T-helper 1 cell (primary cell): ENCODE results near the gene MGAT4D.
"Not testable (repeated sequence)": the region's sequence is repeated elsewhere in the genome, so short reads cannot be mapped to it uniquely, and the experiment has no call there.

ENCODE experiments used
- DNase-seq, 5 donors: peaks; one replicate each; pipeline ENCODE4 v3.0.0-alpha.2; 2012 to 2020
- total RNA-seq, 4 donors: gene quantifications; one replicate each; lab custom pipeline; 2026; lab: John Stamatoyannopoulos, UW

Gene MGAT4D
- total RNA-seq = 0 reads per million in 4 donors

DNA sequence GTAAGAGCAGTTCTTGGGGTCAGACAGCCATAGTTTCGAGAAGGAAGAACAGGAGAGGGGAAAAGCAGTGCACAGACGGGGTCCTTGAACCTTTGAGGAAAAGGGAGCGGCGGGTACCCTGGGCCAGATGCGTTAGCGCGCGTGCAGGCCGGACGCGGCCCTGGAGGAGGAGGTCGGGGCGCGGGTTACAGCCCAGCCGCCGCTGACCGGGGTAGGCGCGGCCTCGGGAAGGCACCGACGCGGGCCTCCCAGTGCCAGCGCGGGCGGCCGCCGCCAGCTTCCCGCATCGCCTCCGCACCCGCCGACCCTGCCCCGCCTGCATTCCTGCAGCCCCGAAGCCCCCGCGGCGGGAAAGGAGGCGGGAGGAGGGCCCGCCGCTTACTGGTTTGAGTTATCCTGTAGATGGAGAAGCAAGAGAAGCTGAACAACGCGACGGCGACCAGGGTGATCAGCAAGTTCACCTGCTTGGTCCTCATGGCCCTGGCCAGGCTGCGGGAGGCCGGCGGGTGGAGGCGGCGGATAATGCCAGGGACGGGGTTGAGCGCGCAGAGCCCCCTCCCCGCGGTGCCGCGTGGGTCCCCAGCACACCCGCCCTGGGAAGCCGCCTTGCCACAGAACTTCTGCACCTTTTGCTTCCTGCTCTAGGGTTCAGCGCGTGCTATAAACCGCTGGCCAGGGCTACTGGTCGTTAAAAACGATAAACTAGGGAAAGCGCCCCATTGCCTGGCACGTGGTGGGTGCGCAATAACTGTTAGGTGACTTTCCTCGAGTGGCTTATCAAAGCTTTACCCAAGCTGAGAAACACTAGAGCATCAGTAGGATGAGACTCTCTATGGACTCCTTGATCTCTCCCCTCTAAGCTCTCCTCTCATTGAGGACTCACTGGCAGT lies at the start of gene MGAT4D:
Gene MGAT4D, minus strand, starts transcription at position 547 of the 890 bp plus-strand sequence. Its CDS starts 71 bp downstream, at position 476.
- no peak for DNase-seq

DNA sequence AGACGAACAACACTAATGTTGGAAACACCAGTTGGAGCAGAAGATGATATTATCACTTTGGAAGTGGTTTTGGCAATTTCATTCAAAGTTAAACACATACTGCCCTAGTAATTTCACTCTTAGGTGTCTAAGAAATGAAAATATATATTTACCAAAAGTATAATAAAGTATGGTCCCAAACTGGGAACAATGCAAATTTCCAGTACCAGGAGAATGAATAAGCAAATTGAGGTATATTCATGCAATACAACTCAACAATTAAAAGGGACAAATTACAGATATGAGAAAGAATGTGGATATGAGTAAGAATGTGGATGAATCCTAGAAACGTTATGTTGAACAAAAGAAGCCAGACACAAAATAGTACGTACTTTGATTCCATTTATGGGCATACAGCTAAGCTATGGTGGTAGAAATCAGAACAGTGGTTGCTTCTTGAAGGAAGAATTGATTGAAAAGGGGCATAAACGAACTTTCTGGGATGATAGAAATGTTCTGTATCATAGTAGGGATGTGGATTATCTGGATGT lies 35.9 kb upstream of the MGAT4D start:
- DNase-seq = no peak

DNA sequence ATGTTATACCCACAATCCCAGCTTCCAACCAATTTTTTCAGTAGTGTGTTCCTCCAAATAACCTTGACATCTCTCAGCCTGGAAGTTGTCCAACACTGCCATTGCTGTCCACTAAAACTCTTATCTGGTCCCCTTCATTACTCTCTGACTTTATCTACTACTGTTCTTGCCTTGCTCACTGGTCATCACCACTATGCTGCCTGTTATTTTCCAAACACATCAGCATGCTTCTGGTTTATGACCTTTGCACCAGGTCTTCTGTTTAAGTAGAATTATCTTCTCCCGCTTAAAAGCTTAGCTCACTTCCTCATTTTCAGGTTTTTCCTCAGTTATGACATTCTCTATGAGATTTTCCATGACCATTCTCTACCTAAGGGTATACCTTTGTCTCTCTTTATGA lies 31.3 kb upstream of the MGAT4D start:
- no peak for DNase-seq

DNA sequence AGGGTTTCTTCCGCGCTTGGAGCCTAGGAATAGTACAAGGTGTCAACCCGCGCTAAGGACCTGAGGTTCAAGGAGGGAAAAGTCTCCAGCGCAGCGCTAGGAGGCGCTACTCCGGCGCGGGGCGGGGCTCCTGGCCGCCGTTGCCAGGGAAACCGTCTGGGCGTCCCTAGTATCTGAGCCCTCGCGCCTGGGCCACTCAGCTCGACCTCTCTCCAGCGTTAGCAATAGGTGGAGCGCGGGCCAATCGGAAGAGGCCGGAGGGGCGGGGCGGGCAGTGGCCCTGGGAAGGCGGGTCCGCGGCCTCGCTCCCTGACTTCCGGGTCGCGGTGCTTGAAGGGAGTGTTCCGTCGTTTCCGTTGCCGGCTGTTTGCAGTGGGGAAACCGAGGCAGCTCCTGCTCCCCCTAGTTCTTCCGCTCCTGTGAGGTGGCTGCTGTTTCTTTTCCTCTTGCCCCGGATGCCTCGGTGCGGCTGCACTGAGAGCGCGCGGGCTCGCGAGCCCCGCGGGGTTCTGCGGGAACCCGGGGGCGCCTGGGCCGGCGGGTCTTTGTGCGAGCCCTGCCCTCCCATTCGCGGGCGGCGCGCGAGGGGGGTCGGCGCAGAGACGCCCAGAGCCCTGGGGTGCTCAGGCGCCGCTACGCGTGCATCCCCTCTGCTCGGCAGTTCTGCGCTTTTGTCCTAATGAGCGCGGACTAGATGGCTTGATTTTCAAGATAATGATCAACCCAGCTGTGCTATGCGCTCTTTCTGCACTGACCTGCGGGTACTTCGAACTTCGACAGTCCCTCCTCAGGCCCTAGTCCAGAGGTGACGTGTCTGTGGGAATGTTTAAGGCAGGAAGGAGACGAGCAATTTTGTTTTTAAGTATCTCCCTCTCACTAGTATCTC lies 26.0 kb upstream of the MGAT4D start, which contains the start of gene ELMOD2:
Gene ELMOD2, plus strand, starts transcription at position 312 of the 886 bp plus-strand sequence. CDS start 1,261 bp downstream, outside the sequence.
- DNase-seq = peak; percentile 95 to 99 (median 96)

DNA sequence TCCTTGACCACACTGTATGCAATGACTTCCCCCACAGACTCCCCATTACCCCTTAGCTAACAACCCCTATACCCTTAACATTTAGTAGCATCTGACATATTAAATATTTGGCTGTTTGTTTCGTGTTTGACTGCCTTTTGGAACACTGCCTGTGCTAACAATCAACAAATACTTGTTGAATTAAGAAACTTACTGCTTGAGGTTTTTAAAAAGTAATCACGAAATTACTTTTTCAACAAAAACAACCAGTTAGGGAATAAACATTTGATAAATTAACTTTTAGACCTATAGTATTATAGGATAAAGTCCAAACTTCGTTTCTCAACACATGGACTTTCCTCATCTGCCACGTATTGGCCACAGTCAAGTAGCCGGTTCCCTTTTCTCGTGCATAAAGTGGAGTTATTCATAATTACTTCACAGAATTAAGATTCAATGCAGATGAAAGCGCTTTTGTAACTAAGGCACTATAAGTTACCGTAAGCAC lies 25.3 kb upstream of the MGAT4D start:
- DNase-seq = no peak

DNA sequence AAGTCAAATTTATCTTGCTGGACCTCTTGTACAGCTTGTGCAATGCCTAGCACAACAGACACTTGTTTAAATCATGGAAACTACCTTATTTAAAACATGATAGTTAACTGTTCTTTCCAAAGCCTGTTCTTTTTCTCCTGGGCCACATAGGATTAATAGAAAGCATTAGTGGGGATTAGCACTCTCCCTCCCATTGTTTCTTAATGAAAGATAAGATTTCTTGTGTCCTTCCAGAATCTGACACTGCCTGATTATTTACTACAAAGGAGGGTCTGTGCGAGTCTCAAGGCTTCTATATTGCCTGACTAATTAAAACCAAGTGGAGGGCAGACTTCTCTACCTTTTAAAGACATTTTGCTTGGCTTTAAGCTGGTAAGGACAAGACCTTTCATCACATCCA lies 17.3 kb upstream of the MGAT4D start:
- no peak for DNase-seq

DNA sequence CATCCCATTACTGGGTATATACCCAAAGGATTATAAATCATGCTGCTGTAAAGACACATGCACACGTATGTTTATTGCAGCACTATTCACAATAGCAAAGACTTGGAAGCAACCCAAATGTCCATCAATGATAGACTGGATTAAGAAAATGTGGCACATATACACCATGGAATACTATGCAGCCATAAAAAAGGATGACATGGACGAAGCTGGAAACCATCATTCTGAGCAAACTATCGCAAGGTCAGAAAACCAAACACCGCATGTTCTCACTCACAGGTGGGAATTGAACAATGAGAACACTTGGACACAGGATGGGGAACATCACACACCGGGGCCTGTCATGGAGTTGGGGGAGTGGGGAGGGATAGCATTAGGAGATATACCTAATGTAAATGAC lies 15.7 kb upstream of the MGAT4D start:
- not testable (repeated sequence) for DNase-seq

DNA sequence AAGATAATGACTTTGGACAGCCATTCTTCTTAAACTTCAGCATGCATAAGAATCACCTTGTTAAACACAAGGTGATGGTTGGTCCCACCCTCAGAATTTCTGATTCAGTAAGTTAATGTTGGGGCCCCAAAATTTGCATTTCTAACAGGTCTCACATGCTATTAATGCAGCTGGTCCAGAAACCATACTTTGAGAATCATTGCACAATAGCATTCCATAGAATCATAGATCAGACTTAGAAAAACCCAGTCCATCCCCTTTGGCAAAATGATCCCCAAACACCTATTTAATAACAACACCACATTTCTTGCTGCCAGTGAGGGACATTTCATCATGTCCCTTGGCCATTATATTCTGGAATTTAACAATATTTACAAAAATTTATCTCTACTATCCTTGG lies 6.2 kb upstream of the MGAT4D start:
- no peak for DNase-seq

DNA sequence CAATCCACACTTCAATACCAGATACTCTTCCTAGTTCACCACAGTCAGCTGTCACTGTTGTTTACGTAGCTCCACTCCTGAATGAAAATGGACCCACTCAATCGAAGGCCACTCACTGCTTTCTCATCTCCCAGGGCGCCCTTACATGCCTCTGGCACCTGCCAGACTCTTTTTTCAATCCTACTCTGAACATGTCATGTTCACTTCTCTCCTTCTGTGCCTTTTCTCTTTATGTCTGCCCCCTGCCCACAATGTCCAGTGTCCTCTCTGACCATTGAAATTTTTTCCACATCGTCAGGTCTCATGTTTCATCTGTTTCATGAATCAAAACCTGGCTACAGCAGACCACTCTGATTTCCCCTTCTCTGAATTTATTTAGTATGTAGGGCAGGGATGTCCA lies 1.3 kb upstream of the MGAT4D start:
- no peak for DNase-seq

DNA sequence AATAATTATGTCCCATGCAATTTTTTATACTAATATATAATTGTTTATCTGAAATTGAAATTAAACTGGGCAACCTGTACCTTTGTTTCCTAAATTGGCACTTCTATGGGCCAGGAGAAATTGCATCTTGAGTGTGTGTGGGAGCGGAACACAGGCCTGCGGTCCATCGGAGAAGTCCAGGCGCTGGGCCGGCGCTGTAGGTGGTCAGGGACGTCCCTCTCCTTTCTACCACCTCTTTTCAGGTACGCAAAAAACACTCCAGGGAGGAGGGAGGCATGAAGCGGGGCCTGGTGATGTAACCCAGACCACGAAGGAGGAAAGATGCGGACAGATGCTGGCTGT lies 717 bp downstream of the MGAT4D start:
- no peak for DNase-seq

DNA sequence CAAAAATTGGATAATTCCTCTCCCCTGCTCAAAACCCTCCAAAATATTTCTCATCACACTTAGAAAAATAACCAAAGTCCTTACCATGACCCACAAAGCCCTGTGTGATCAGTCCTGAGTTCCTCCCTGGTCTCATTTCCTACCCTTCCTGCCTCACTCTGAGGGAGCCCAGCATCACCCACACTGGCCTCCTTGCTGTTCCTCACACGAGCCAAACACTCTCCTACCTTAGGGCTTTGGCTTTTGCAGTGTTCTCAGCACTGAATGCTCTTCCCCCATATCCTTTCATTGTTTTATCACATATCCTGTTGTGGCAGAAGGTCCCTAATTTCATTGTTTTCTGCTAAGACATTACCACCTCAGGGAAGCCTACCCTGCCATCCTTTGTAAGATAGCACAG lies 12.2 kb downstream of the MGAT4D start:
- no peak for DNase-seq

DNA sequence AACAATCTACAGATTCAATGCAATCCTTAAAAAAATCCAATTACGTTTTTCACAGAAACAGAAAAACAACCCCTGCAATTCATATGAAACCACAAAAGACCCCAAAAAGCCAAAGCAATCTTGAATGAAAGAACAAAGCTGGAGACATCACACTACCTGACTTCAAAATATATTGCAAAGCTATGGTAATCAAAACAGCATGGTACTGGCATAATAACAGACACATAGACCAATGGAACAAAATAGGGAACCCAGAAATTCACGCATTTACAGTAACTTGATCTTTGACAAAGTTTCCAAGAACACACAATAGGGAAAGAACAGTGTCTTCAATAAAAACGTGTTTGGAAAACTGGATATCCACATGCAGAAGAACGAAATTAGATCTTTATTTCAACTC lies 14.6 kb downstream of the MGAT4D start:
- no peak for DNase-seq

DNA sequence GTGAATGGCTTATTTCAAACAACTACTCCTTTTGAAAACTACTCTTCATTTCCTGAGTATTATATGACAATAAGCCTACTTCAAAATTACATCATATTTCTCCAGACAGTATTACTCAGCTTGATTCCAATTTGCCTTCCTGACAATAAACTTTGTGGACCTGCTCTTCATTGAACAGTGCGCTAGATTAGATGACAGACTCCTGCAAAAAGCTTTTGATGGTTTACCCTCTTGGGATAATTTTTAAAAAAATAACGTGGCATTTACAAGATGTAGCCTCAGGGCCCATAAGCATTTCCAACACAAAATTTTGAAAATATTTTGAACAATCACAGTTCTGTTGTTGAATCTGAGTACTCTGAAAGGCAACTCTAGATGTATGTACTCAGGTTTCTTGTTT lies 25.9 kb downstream of the MGAT4D start:
- no peak for DNase-seq

DNA sequence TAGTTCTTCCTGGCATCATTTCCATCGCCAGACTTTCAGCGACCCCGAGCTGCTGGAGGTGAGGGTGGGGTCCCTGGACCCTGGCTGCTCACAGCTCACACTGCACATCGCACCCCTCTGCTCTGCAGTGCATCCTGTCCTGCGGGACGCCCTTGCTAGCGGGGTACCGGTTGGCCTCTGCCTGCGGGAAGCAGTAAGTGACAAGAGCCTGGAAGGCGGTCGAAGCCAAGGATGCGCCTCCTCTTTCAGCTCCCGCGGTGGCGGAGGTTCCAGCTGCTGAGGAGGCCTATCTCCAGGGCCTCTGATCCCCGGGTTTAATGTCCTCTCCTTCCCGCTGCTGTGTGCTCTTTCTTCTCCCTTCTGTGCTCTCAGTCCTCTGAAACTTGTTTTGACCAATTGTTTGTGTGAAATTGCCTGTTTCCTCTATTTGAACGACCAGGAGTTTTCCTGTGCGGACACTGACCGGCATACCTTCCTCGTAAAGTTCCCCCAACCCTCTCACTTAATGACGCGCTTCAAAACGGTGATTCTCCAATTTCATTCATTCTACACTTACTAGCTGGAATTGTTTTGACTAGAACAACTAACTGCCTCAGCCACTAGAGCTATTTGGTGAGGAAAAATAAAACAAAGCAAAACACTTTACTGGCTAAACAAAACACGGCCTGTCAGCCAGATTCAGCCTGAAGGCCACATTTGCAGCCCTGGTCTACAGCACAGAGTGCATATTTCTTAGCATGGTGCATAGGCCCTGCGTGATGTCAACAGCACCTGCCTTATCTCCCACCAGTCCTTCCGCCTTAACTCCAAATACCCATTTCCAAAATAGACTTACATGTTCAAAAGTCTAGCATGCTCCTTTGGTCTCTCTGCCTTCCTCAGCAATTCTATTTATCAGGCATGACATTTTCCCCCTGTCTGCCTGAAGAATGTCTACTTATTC lies 28.0 kb downstream of the MGAT4D start:
- no peak for DNase-seq

DNA sequence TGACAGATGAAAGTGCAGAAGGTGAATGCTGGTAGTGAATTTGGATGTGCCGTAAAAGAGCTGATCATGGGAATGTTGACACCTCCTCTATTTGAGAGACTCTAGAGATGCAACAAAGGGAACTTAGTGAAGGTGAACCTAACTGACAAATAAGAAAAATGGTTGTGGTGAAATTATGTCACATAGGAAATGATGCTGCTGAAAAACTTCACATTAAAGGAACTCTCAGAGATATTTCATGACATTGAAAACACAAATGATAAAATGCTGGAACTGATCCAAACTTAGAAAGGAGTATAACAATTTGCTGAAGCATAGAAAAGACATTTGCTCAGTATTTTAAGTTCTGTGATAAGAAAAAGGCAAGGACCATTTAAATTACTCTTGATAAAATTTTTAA lies 31.9 kb downstream of the MGAT4D start:
- DNase-seq = no peak

DNA sequence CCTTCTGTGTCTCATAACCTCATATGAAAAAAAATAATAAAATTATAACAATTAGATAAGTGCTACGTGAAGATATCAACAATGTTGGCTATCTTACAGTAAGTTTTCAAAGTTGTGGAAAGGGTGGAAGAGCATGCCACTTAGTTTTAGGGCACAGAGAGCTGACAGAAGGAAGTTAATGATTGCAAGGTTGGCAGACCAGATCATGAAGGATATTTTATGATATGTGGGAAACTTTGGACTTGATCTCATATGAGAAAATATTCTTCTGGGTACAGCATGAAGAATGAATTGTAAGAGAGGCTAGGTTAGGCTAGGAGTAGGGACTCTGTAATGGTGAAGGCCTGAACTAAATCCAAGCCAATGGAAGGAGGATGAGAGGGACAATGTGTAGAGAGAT lies 34.5 kb downstream of the MGAT4D start:
- DNase-seq = no peak

DNA sequence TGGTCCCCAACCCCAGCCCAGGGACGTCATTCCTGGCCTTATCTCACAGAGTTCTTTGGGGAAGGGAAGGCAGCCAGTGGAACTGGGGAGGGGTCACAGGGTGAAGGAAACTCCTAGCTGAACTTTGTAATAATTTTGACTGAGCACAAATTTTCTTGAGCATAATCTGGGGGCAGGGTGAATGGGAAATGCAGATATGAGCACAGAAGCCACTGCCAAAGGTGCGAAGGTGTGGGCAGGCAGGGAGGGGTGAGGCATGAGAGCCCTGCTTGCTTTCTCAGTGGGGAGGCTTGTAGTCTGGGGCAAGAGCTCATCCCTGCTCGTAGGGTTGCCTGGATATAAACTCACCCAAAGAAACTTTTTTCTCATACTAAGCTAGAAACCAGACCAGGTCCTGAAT lies 34.9 kb downstream of the MGAT4D start:
- no peak for DNase-seq

DNA sequence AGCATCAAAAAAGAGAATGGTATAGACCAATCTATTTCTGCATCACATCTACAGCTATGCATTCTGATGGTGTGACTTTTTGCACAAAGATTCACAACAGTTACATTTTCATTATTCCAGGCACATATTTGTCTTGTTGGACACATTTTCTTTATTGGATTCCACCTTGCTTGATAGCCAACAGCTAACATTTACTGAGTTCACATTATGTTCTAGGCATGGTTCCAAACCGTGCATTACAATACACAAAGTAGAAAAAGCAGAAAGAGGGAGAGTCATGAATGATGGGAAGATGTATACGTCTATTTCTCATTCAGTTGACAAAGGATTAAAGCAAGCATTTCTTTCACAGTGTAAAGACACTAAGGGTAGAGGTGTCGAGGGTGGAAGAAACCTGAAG lies 47.7 kb downstream of the MGAT4D start:
- no peak for DNase-seq

DNA sequence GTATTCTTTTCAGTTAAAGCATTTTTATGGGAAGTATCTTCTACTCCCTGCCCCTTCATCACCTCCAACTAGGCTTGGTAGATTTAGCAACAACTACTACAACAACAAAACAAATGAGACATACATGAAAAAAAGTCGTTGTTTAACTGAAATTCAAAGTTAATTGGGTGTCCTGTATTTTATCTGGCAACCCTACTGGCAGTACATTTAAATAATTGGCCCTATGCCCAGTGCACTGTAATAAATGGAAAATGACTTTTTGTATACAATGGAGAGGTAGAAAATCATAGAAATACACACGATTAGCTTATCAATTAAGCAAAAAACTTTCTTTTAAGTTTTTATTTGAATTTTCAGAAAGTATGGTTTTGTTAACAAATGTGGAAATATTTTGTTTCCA lies 49.3 kb downstream of the MGAT4D start:
- no peak for DNase-seq

DNA sequence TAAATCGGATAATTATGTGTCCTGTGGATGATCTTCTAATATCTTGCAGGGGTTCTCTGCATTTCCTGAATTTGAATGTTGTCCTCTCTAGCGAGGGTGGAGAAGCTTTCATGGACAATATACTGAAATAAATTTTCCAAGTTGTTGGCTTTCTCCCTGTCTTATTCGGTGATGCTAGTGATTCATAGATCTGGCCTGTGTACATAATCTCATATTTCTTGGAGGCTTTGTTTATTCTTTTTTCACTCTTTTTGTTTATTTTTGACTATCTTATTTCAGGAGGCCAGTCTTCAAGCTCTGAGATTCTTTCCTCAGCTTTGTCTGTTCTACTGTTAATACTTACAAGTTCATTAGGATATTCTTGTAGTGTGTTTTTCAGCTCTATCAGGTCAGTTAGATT lies 49.9 kb downstream of the MGAT4D start:
- DNase-seq = no peak

DNA sequence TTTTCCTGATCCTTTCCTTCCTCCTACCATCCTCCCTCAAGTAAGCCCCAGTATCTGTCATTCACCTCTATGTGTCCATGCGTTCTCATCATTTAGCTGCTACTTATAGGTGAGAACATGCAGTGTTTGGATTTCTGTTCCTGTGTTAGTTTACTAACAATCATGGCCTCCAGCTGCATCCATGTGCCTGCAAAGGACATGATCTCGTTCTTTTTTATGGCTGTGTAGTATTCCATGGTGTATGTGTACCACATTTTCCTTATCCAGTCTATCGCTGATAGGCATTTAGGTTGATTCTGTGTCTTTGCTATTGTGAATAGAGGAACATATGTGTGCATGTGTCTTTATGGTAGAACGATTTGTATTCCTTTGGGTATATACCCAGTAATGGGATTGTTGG lies 53.7 kb downstream of the MGAT4D start:
- DNase-seq = not testable (repeated sequence)

DNA sequence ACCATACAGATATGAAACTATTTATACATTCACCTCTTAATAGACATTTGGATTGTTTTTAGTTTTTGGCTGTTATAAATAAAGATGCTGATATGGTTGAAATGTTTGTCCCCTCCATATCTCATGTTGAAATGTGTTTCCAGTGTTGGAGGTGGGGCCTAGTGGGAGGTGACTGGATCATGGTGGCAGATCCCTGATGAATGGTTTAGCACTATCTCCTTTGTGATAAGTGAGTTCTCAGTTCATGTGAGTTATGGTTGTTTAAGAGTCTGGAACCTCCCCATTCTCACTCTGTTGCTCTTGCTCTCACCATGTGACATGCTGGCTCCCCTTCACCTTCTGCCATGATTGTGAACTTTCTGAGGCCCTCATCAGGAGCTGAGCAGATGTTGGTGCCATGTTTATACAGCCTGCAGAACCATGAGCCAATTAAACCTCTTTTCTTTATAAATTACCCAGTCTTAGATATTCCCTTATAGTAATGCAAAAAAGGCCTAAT lies 58.4 kb downstream of the MGAT4D start:
- DNase-seq = no peak
